ENCODE results near the gene DNAJB2.

GRCh38 chr2:219248845-219249202 is 30.3 kb upstream of the DNAJB2 start:
- TF ChIP-seq CTCF (IDR thresholded peaks at IDR 0.05) (no peak), POLR2A (IDR thresholded peaks at IDR 0.05) (no peak)

Measured in lower leg skin (tissue), 3 donors.